ENCODE data around the gene SLC18A2. TPM values are rescaled to one million over a fixed set of nuclear protein-coding genes. Genes with fewer than 3 reads are reported as not detected.
"Not testable (repeated sequence)": the region's sequence is repeated elsewhere in the genome, so short reads cannot be mapped to it uniquely, and the experiment has no call there.

Gene SLC18A2
- total RNA-seq, 2 donors from 2014 or later = 0.37 to 1.6 TPM

DNA sequence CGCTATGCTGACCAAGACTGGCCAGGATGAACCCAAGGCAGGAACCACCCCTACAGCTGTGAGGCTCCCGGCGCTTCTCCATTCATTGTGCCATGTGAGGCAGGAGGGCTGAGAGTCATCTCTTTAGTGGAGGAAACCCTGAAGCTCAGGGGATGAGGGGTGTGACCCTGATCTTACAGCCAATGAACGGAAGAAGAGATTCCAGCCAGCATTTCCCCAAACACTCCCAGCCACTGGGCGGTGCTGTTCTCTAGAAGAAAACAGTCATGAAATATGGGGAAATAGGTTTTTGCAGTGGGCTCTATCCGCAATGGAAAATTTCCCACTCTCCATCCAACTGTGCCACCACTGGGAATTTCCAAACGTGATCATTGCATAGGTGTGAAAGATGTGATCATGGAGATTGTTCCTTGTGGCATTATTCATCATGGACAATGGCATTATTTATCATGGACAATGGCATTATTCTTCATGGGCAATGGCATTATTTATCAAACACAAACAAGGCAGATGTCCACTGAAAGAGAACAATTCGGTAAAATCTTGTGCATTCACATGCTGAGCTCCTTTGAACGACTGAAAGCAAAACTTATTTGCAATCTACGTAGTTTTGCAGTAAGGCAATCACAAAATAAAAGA, 14.0 kb upstream of the SLC18A2 start:
- peak in 1 of 2 donors; percentile 54 for DNase-seq
- intact Hi-C loops (cut with DNase I, micrococcal nuclease) = no loop called here

GRCh38 chr10:117228210-117228609, 12.7 kb upstream of the SLC18A2 start:
- DNase-seq (no peak), ATAC-seq (no peak)
- intact Hi-C loops (cut with DNase I, micrococcal nuclease) = no loop called here

More for the DNA sequence above, 14.0 kb upstream of the SLC18A2 start:
- ATAC-seq = peak; percentile 77

- DNase-seq; intact Hi-C loops (cut with DNase I, micrococcal nuclease); ATAC-seq: not testable (repeated sequence)
Measured at GRCh38 chr10:117230107-117230506, 10.8 kb upstream of the SLC18A2 start.

GRCh38 chr10:117237401-117237991, 3.4 kb upstream of the SLC18A2 start:
- ATAC-seq (no peak), DNase-seq (no peak)
- intact Hi-C loops (cut with DNase I, micrococcal nuclease) = no loop called here

DNA sequence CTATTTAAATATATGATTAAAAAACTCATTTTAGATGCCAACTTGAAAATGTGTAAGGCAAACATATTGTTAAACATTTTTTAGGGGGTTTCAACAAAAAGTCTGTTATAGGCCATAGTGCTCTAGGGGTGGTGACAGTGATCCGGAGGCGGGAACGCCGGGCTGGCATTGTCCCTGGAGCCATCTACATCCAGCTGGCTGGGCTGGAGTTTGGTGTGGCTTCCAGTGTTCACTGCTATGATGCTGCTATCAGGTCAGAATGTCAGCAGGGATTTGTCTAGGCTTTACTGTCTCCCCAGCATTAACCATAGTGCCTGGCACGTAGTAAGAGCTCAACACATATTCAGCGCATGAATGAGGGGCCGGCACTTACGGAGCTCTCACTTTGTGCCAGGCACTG, 1.9 kb upstream of the SLC18A2 start:
- intact Hi-C loops (cut with DNase I, micrococcal nuclease) = no loop called here
- DNase-seq (no peak), ATAC-seq (no peak)

GRCh38 chr10:117239721-117240620, 943 bp upstream of the SLC18A2 start:
- DNase-seq = no peak
- intact Hi-C loops (cut with DNase I, micrococcal nuclease) = no loop called here
- no peak for ATAC-seq

GRCh38 chr10:117241541-117242462, 888 bp downstream of the SLC18A2 start:
- DNase-seq = no peak
- intact Hi-C loops (cut with DNase I, micrococcal nuclease) = no loop called here

DNA sequence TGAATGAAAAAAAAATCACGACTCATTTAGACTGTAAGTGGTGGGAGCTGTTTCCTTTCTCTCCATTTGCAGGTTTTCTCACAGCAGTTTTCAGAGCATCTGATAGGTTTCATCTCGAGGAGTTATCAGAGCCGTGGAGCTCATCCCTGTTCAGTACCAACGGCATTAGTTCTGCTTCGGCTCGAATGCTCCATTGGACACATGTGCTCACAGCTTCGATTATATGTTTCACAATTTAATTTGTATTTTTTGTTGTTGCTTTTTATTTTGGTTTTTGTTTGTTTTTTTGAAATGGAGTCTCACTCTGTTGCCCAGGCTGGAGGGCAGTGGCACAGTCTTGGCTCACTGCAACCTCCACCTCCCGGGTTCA, 1.5 kb downstream of the SLC18A2 start:
- no peak for DNase-seq
- intact Hi-C loops (cut with DNase I, micrococcal nuclease) = no loop called here

More at GRCh38 chr10:117241541-117242462, 888 bp downstream of the SLC18A2 start:
- no peak for ATAC-seq

GRCh38 chr10:117246997-117247671, 6.2 kb downstream of the SLC18A2 start:
- ATAC-seq (no peak), DNase-seq (no peak)
- intact Hi-C loops (cut with DNase I, micrococcal nuclease) = no loop called here

More for the DNA sequence above, 1.5 kb downstream of the SLC18A2 start:
- ATAC-seq = no peak

GRCh38 chr10:117248750-117249465, 8.0 kb downstream of the SLC18A2 start:
- ATAC-seq = no peak
- DNase-seq = no peak
- intact Hi-C loops (cut with DNase I, micrococcal nuclease) = no loop called here

GRCh38 chr10:117249493-117250093, 8.7 kb downstream of the SLC18A2 start:
- intact Hi-C loops (cut with DNase I, micrococcal nuclease) = no loop called here
- no peak for ATAC-seq

DNA sequence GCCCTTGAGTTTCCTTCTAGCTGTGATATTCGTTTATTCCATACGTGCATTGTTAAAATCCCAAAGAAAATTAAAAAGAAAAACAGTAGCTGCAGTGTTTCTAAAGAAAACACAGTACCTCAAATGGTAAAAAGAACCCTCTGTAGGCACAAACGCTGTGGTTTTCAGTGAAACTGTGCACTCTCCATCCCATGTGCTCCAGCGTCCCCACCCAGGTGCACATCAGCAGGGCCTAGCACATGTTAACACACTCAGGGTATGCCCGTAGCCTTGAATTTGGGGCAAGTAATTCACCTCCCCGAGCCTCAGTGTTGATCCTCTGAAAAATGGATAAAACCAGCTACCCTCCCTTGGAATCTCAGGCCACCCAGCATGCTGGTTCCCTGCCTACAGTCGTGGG, 9.5 kb downstream of the SLC18A2 start:
- DNase-seq (no peak), ATAC-seq (no peak)
- intact Hi-C loops (cut with DNase I, micrococcal nuclease) = no loop called here

More at GRCh38 chr10:117249493-117250093, 8.7 kb downstream of the SLC18A2 start:
- DNase-seq = no peak

DNA sequence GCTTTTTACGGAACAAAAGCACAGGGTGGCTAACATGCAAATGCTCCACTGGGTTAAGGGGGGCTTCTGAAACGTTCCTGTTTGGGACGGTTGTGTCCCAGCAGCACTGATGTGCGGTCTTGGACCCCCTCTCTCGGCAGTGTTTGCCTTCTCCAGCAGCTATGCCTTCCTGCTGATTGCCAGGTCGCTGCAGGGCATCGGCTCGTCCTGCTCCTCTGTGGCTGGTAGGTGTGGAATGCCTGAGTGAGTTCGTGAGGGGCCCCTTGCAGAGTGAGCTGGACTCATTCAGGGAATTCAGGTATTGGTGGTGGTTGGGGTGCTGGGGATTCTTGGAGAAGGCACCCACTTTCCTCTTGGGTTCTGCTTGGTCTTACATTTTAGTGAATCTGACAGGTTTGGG, 13.0 kb downstream of the SLC18A2 start:
- DNase-seq = no peak
- no peak for ATAC-seq
- intact Hi-C loops (cut with DNase I, micrococcal nuclease) = no loop called here

DNA sequence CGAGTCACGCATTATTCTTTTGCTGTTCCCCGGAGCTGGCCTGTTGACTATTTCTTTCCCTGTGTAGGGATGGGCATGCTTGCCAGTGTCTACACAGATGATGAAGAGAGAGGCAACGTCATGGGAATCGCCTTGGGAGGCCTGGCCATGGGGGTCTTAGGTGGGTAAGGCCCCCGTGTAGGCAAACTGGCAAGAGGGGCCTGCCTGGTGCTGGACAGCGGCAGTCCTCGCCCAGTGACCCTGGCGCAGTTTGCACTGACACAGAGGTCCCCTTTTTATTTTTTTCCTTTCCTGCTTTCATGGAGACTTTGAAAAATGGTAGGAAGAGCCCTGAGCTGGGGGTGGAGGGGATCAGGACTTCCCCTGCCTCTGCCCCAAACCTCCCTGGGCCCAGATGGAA, 13.4 kb downstream of the SLC18A2 start:
- intact Hi-C loops (cut with DNase I, micrococcal nuclease) = no loop called here
- ATAC-seq = no peak
- DNase-seq = no peak

DNA sequence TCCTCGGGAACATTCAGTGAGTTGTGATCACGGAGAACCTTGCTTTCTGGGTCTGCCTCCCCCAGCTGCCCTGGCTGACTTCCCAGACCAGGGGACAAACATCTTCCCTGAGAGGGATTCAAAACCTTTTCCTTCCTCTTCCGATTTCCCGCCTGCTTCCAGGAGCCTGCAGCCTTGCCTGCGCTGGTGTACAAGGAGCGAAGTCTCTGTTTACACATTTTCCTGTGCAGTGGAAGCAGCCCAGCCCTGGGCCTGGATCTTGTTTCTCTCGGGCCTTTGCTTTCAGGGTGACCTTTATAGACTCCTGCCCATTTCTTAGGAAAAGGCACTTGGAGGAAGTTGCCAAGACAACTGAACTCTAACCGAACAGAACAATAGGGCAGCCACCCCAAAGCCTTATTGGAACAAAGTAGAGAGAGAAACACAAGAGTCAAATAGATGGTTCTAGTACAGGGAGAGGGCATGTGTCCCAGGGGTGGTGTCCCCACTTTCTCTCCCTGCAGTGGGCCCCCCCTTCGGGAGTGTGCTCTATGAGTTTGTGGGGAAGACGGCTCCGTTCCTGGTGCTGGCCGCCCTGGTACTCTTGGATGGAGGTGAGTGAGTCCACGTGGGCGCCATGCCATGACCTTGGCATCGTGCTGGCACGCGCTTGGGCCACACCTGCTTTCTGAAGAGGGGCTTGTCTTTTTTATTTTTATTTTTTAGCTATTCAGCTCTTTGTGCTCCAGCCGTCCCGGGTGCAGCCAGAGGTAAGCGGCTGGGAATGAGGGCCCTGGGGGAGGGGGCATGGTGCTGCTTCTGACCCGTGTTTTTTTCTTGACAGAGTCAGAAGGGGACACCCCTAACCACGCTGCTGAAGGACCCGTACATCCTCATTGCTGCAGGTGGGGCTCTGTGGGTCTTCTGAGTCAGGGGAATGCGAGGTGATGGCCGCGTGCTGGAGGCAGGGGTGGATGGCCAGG, 14.1 kb downstream of the SLC18A2 start:
- ATAC-seq = no peak
- DNase-seq = no peak
- intact Hi-C loops (cut with DNase I, micrococcal nuclease) = no loop called here

DNA sequence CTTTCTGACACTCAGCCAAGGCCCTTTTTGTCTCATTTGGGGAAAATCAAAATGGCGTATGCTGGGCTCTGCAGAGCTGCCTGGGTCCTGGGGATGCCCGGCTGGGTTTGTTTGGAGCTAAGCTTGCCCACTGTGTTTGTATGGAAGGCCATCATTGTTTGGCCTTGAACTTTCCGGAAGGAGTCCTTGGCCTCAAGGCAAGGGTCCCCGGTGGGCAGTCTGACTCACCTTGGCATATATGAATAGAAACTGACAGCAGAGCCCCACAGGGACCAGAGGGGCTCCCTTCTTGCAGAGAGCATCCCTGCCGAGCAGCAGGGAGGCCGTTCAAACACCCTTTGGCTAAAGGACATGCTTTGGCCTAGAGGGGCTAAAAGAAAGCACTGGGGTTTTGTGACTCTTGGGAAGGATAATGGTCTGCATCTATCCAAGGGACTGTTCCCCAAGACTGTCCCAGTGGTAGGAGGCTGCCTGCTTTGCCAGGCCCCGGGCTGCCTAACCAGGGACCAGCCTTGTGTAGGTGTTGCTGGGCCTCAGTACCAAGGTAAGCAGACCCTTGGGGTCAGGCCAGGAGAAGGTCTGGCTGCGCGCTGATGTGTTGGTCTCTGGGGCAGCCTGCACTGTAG, 15.0 kb downstream of the SLC18A2 start:
- ATAC-seq (no peak), DNase-seq (no peak)
- intact Hi-C loops (cut with DNase I, micrococcal nuclease) = no loop called here
